Ovary (tissue), 3 donors: Measurements from ENCODE around the gene HRH2.

Experiments used
- EP300 ChIP-seq: sonication (generic); formaldehyde crosslinking; IDR thresholded peaks from one replicate; pipeline ENCODE4 v1.6.1; 2017; ENCODE audit warnings: antibody characterized with exemption
- POLR2A ChIP-seq: fragments of 450-650 bp; IDR thresholded peaks from one replicate; pipeline ENCODE4 v1.6.1; 2017; ENCODE audit warnings: antibody characterized with exemption, mild to moderate bottlenecking, moderate library complexity
- TF ChIP-seq, protein P1 (sequence below), 3 donors: fragments of 450-650 bp in 2 of 3; fragments of 200-600 bp in 1 of 3; IDR thresholded peaks; one replicate each; pipeline versions ENCODE4 v1.5.1 to v1.8.0; 2016 to 2022; ENCODE audit warnings: antibody characterized with exemption in 3 of 3, mild to moderate bottlenecking in 1 of 3
- donor health status: DM: no; HTN: no; CAD: no.

- TF ChIP-seq POLR2A (no peak), EP300 (no peak)
- TF ChIP-seq, protein P1, sequence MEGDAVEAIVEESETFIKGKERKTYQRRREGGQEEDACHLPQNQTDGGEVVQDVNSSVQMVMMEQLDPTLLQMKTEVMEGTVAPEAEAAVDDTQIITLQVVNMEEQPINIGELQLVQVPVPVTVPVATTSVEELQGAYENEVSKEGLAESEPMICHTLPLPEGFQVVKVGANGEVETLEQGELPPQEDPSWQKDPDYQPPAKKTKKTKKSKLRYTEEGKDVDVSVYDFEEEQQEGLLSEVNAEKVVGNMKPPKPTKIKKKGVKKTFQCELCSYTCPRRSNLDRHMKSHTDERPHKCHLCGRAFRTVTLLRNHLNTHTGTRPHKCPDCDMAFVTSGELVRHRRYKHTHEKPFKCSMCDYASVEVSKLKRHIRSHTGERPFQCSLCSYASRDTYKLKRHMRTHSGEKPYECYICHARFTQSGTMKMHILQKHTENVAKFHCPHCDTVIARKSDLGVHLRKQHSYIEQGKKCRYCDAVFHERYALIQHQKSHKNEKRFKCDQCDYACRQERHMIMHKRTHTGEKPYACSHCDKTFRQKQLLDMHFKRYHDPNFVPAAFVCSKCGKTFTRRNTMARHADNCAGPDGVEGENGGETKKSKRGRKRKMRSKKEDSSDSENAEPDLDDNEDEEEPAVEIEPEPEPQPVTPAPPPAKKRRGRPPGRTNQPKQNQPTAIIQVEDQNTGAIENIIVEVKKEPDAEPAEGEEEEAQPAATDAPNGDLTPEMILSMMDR (IDR thresholded peaks at IDR 0.05) = no peak
Observed at GRCh38 chr5:175683921-175684320, 26.1 kb downstream of the HRH2 start.
